ENCODE measurements around the gene SUDS3.
"Not testable (repeated sequence)": the region's sequence is repeated elsewhere in the genome, so short reads cannot be mapped to it uniquely, and the experiment has no call there.

The SUDS3 gene

GRCh38 chr12:118397708-118398440 lies 21.5 kb downstream of the SUDS3 start:
- DNase-seq (ENCODE audit: low spot score), result no peak
- no peak overlapping the region for H3K4me3 Mint-ChIP-seq
- H3K4me1 Mint-ChIP-seq (ENCODE audit: low read depth), result no peaks in the 10 kb centered on the region
- H3K27ac Mint-ChIP-seq, result no peak overlapping the region
- peaks cover 28% of the 10 kb centered on the region for H3K36me3 Mint-ChIP-seq (ENCODE audit: low read depth)
- no peaks in the 10 kb centered on the region for H3K9me3 Mint-ChIP-seq
- no peaks in the 10 kb centered on the region for H3K27me3 Mint-ChIP-seq (ENCODE audit: low read depth)

GRCh38 chr12:118398524-118398923 lies 22.2 kb downstream of the SUDS3 start:
- no peak overlapping the region for H3K27ac Mint-ChIP-seq

GRCh38 chr12:118398940-118399339 lies 22.6 kb downstream of the SUDS3 start:
- Mint-ChIP-seq H3K36me3 (ENCODE audit: low read depth) (peaks cover 34% of the 10 kb centered on the region), H3K9me3 (no peaks in the 10 kb centered on the region), H3K4me1 (ENCODE audit: low read depth) (no peaks in the 10 kb centered on the region), H3K27me3 (ENCODE audit: low read depth) (no peaks in the 10 kb centered on the region), H3K4me3 (no peak overlapping the region), H3K27ac (no peak overlapping the region)
- no peak for DNase-seq (ENCODE audit: low spot score)

More at GRCh38 chr12:118398524-118398923, 22.2 kb downstream of the SUDS3 start:
- Mint-ChIP-seq H3K9me3 (no peaks in the 10 kb centered on the region), H3K36me3 (ENCODE audit: low read depth) (peaks cover 33% of the 10 kb centered on the region), H3K4me1 (ENCODE audit: low read depth) (no peaks in the 10 kb centered on the region), H3K27me3 (ENCODE audit: low read depth) (no peaks in the 10 kb centered on the region), H3K4me3 (no peak overlapping the region)
- no peak for DNase-seq (ENCODE audit: low spot score)

- Mint-ChIP-seq H3K27me3 (ENCODE audit: low read depth) (no peaks in the 10 kb centered on the region), H3K27ac (no peak overlapping the region), H3K4me1 (ENCODE audit: low read depth) (peaks cover 2% of the 10 kb centered on the region), H3K4me3 (no peak overlapping the region), H3K36me3 (ENCODE audit: low read depth) (peaks cover 35% of the 10 kb centered on the region), H3K9me3 (no peaks in the 10 kb centered on the region)
- DNase-seq (ENCODE audit: low spot score), result no peak
These were observed 25.9 kb downstream of the SUDS3 start for GRCh38 chr12:118402251-118402650.

- Mint-ChIP-seq H3K36me3 (ENCODE audit: low read depth) (peaks cover 30% of the 10 kb centered on the region), H3K27ac (no peak overlapping the region), H3K9me3 (no peaks in the 10 kb centered on the region), H3K4me3 (no peak overlapping the region), H3K27me3 (ENCODE audit: low read depth) (no peaks in the 10 kb centered on the region), H3K4me1 (ENCODE audit: low read depth) (peaks cover 2% of the 10 kb centered on the region)
- peak; percentile 43 for DNase-seq (ENCODE audit: low spot score)
These were observed 28.6 kb downstream of the SUDS3 start for GRCh38 chr12:118404876-118405521.

GRCh38 chr12:118408241-118408640 lies 31.9 kb downstream of the SUDS3 start:
- H3K9me3 Mint-ChIP-seq; H3K4me3 Mint-ChIP-seq; H3K27me3 Mint-ChIP-seq (ENCODE audit: low read depth); H3K27ac Mint-ChIP-seq; DNase-seq (ENCODE audit: low spot score); H3K4me1 Mint-ChIP-seq (ENCODE audit: low read depth): not testable (repeated sequence)
- H3K36me3 Mint-ChIP-seq (ENCODE audit: low read depth), result peaks cover 39% of the 10 kb centered on the region

GRCh38 chr12:118409834-118410233 lies 33.5 kb downstream of the SUDS3 start:
- Mint-ChIP-seq H3K4me3 (no peak overlapping the region), H3K9me3 (peaks cover 7% of the 10 kb centered on the region), H3K27ac (no peak overlapping the region), H3K27me3 (ENCODE audit: low read depth) (no peaks in the 10 kb centered on the region), H3K4me1 (ENCODE audit: low read depth) (peaks cover under 1% of the 10 kb centered on the region), H3K36me3 (ENCODE audit: low read depth) (peaks cover 51% of the 10 kb centered on the region)
- no peak for DNase-seq (ENCODE audit: low spot score)

- no peak overlapping the region for H3K27ac Mint-ChIP-seq
- no peaks in the 10 kb centered on the region for H3K27me3 Mint-ChIP-seq (ENCODE audit: low read depth)
- no peak overlapping the region for H3K4me3 Mint-ChIP-seq
- H3K36me3 Mint-ChIP-seq (ENCODE audit: low read depth), result peaks cover 33% of the 10 kb centered on the region
- no peak for DNase-seq (ENCODE audit: low spot score)
- no peaks in the 10 kb centered on the region for H3K9me3 Mint-ChIP-seq
- H3K4me1 Mint-ChIP-seq (ENCODE audit: low read depth), result no peaks in the 10 kb centered on the region
These were observed 41.6 kb downstream of the SUDS3 start for GRCh38 chr12:118417942-118418341.

GRCh38 chr12:118418385-118419057 lies 42.2 kb downstream of the SUDS3 start:
- Mint-ChIP-seq H3K4me3 (no peak overlapping the region), H3K9me3 (no peaks in the 10 kb centered on the region), H3K27ac (no peak overlapping the region), H3K4me1 (ENCODE audit: low read depth) (no peaks in the 10 kb centered on the region), H3K27me3 (ENCODE audit: low read depth) (no peaks in the 10 kb centered on the region), H3K36me3 (ENCODE audit: low read depth) (peaks cover 28% of the 10 kb centered on the region)
- no peak for DNase-seq (ENCODE audit: low spot score)

- DNase-seq (ENCODE audit: low spot score), result no peak
- H3K36me3 Mint-ChIP-seq (ENCODE audit: low read depth), result peaks cover 8% of the 10 kb centered on the region
- no peaks in the 10 kb centered on the region for H3K9me3 Mint-ChIP-seq
- H3K4me3 Mint-ChIP-seq, result no peak overlapping the region
- H3K27ac Mint-ChIP-seq, result no peak overlapping the region
- no peaks in the 10 kb centered on the region for H3K27me3 Mint-ChIP-seq (ENCODE audit: low read depth)
- H3K4me1 Mint-ChIP-seq (ENCODE audit: low read depth), result no peaks in the 10 kb centered on the region
These were observed 44.3 kb downstream of the SUDS3 start for GRCh38 chr12:118420673-118421072.

GRCh38 chr12:118424884-118425283 lies 48.5 kb downstream of the SUDS3 start:
- H3K27me3 Mint-ChIP-seq (ENCODE audit: low read depth), result no peaks in the 10 kb centered on the region
- no peaks in the 10 kb centered on the region for H3K4me1 Mint-ChIP-seq (ENCODE audit: low read depth)
- H3K27ac Mint-ChIP-seq, result no peak overlapping the region
- no peaks in the 10 kb centered on the region for H3K9me3 Mint-ChIP-seq
- no peak for DNase-seq (ENCODE audit: low spot score)
- H3K36me3 Mint-ChIP-seq (ENCODE audit: low read depth), result no peaks in the 10 kb centered on the region
- H3K4me3 Mint-ChIP-seq, result no peak overlapping the region

GRCh38 chr12:118425364-118425763 lies 49.0 kb downstream of the SUDS3 start:
- no peaks in the 10 kb centered on the region for H3K36me3 Mint-ChIP-seq (ENCODE audit: low read depth)
- no peaks in the 10 kb centered on the region for H3K9me3 Mint-ChIP-seq
- DNase-seq (ENCODE audit: low spot score), result no peak
- no peak overlapping the region for H3K4me3 Mint-ChIP-seq
- H3K27ac Mint-ChIP-seq, result no peak overlapping the region
- no peaks in the 10 kb centered on the region for H3K27me3 Mint-ChIP-seq (ENCODE audit: low read depth)
- no peaks in the 10 kb centered on the region for H3K4me1 Mint-ChIP-seq (ENCODE audit: low read depth)

GRCh38 chr12:118427819-118428218 lies 51.5 kb downstream of the SUDS3 start:
- Mint-ChIP-seq H3K9me3 (no peaks in the 10 kb centered on the region), H3K4me3 (no peak overlapping the region), H3K4me1 (ENCODE audit: low read depth) (no peaks in the 10 kb centered on the region), H3K27me3 (ENCODE audit: low read depth) (no peaks in the 10 kb centered on the region), H3K27ac (no peak overlapping the region), H3K36me3 (ENCODE audit: low read depth) (no peaks in the 10 kb centered on the region)
- no peak for DNase-seq (ENCODE audit: low spot score)

GRCh38 chr12:118428643-118429042 lies 52.3 kb downstream of the SUDS3 start:
- Mint-ChIP-seq H3K36me3 (ENCODE audit: low read depth) (no peaks in the 10 kb centered on the region), H3K27me3 (ENCODE audit: low read depth) (no peaks in the 10 kb centered on the region), H3K9me3 (no peaks in the 10 kb centered on the region), H3K4me1 (ENCODE audit: low read depth) (no peaks in the 10 kb centered on the region), H3K4me3 (no peak overlapping the region), H3K27ac (no peak overlapping the region)
- DNase-seq (ENCODE audit: low spot score), result no peak
